ENCODE results near the gene IRX2. TPM values are rescaled to one million over a fixed set of nuclear protein-coding genes. Genes with fewer than 3 reads are reported as not detected.

The IRX2 gene
- total and polyA plus RNA-seq, 2 of the 8 experiments (the other 6 are each of a cell fraction or from before 2014, with no cell fraction given), result 23.4 to 40.4 TPM

DNA sequence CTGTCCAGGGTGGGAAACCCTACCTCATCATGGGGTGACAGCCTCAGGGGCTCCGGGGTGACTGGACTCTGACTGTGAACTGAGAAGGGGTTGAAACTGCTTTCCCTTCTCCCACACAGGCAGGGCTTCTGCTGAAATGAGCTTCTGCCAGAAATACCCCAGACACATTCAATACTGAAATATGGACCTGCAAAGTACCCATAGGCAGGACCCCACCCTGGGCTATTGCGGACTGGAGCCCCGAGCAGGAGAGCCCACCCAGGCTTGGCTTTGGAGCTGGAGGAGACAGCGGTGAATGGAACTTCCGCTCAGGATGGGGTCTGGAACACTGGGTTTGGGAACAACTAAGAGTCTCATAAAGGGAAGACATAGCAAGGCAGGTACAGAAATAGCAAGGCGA lies 37.5 kb downstream of the IRX2 start (continued):
- TF ChIP-seq, protein P1, sequence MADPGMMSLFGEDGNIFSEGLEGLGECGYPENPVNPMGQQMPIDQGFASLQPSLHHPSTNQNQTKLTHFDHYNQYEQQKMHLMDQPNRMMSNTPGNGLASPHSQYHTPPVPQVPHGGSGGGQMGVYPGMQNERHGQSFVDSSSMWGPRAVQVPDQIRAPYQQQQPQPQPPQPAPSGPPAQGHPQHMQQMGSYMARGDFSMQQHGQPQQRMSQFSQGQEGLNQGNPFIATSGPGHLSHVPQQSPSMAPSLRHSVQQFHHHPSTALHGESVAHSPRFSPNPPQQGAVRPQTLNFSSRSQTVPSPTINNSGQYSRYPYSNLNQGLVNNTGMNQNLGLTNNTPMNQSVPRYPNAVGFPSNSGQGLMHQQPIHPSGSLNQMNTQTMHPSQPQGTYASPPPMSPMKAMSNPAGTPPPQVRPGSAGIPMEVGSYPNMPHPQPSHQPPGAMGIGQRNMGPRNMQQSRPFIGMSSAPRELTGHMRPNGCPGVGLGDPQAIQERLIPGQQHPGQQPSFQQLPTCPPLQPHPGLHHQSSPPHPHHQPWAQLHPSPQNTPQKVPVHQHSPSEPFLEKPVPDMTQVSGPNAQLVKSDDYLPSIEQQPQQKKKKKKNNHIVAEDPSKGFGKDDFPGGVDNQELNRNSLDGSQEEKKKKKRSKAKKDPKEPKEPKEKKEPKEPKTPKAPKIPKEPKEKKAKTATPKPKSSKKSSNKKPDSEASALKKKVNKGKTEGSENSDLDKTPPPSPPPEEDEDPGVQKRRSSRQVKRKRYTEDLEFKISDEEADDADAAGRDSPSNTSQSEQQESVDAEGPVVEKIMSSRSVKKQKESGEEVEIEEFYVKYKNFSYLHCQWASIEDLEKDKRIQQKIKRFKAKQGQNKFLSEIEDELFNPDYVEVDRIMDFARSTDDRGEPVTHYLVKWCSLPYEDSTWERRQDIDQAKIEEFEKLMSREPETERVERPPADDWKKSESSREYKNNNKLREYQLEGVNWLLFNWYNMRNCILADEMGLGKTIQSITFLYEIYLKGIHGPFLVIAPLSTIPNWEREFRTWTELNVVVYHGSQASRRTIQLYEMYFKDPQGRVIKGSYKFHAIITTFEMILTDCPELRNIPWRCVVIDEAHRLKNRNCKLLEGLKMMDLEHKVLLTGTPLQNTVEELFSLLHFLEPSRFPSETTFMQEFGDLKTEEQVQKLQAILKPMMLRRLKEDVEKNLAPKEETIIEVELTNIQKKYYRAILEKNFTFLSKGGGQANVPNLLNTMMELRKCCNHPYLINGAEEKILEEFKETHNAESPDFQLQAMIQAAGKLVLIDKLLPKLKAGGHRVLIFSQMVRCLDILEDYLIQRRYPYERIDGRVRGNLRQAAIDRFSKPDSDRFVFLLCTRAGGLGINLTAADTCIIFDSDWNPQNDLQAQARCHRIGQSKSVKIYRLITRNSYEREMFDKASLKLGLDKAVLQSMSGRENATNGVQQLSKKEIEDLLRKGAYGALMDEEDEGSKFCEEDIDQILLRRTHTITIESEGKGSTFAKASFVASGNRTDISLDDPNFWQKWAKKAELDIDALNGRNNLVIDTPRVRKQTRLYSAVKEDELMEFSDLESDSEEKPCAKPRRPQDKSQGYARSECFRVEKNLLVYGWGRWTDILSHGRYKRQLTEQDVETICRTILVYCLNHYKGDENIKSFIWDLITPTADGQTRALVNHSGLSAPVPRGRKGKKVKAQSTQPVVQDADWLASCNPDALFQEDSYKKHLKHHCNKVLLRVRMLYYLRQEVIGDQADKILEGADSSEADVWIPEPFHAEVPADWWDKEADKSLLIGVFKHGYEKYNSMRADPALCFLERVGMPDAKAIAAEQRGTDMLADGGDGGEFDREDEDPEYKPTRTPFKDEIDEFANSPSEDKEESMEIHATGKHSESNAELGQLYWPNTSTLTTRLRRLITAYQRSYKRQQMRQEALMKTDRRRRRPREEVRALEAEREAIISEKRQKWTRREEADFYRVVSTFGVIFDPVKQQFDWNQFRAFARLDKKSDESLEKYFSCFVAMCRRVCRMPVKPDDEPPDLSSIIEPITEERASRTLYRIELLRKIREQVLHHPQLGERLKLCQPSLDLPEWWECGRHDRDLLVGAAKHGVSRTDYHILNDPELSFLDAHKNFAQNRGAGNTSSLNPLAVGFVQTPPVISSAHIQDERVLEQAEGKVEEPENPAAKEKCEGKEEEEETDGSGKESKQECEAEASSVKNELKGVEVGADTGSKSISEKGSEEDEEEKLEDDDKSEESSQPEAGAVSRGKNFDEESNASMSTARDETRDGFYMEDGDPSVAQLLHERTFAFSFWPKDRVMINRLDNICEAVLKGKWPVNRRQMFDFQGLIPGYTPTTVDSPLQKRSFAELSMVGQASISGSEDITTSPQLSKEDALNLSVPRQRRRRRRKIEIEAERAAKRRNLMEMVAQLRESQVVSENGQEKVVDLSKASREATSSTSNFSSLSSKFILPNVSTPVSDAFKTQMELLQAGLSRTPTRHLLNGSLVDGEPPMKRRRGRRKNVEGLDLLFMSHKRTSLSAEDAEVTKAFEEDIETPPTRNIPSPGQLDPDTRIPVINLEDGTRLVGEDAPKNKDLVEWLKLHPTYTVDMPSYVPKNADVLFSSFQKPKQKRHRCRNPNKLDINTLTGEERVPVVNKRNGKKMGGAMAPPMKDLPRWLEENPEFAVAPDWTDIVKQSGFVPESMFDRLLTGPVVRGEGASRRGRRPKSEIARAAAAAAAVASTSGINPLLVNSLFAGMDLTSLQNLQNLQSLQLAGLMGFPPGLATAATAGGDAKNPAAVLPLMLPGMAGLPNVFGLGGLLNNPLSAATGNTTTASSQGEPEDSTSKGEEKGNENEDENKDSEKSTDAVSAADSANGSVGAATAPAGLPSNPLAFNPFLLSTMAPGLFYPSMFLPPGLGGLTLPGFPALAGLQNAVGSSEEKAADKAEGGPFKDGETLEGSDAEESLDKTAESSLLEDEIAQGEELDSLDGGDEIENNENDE (IDR thresholded peaks at IDR 0.05; ENCODE audit: insufficient replicate concordance, low read length), result no peak
- TF ChIP-seq PHF8 (conservative IDR thresholded peaks at IDR 0.05; ENCODE audit: low read depth, low read length) (no peak), HDAC2 (IDR thresholded peaks at IDR 0.05; ENCODE audit: borderline replicate concordance in 1 of 2, low read depth in 2 of 2, low read length in 2 of 2) (no peak), SIRT6 (IDR thresholded peaks at IDR 0.05; ENCODE audit: low read length) (no peak)
